Smooth muscle cell (in vitro differentiated cells): ENCODE measurements around the gene MLLT10. TPM values are rescaled to one million over a fixed set of nuclear protein-coding genes. Genes with fewer than 3 reads are reported as not detected.

Experiments used
- DNase-seq: peaks from one replicate; lab custom pipeline; 2025; ENCODE audit not compliant: unreplicated experiment; lab: John Stamatoyannopoulos, UW
- H2AFZ ChIP-seq: fragments of 200-600 bp; sonication (generic); 2 replicates; pipeline ENCODE4 v1.6.0; 2016; ENCODE audit warnings: antibody characterized with exemption, low read depth, mild to moderate bottlenecking
- H3F3A ChIP-seq: fragments of 200-600 bp; sonication (generic); 2 replicates; pipeline ENCODE4 v1.6.0; 2017; ENCODE audit warnings: antibody characterized with exemption, low read depth
- H3K27ac ChIP-seq: fragments of 200-600 bp; sonication (generic); 2 replicates; pipeline ENCODE4 v1.5.1; 2016; ENCODE audit warnings: low read depth, mild to moderate bottlenecking
- H3K27me3 ChIP-seq: fragments of 200-600 bp; sonication (generic); 2 replicates; pipeline ENCODE4 v1.6.1; 2016; ENCODE audit warnings: low read depth, mild to moderate bottlenecking
- H3K36me3 ChIP-seq: fragments of 200-600 bp; sonication (generic); 2 replicates; pipeline ENCODE4 v1.5.1; 2016; ENCODE audit warnings: low read depth
- H3K4me1 ChIP-seq: fragments of 200-600 bp; sonication (generic); 2 replicates; pipeline ENCODE4 v1.5.1; 2016; ENCODE audit warnings: low read depth
- H3K4me2 ChIP-seq: fragments of 200-600 bp; sonication (generic); 2 replicates; pipeline ENCODE4 v1.6.0; 2016; ENCODE audit warnings: mild to moderate bottlenecking
- H3K4me3 ChIP-seq: fragments of 200-600 bp; sonication (generic); 2 replicates; pipeline ENCODE4 v1.5.1; 2016; ENCODE audit warnings: mild to moderate bottlenecking
- H3K79me2 ChIP-seq: fragments of 200-600 bp; sonication (generic); 2 replicates; pipeline ENCODE4 v1.6.0; 2016; ENCODE audit warnings: low read depth, mild to moderate bottlenecking
- H3K9ac ChIP-seq: fragments of 200-600 bp; sonication (generic); 2 replicates; pipeline ENCODE4 v1.6.0; 2016; ENCODE audit warnings: low read depth
- H3K9me3 ChIP-seq: fragments of 200-600 bp; sonication (generic); replicated peaks from 2 replicates; pipeline ENCODE4 v1.5.1; 2016; ENCODE audit warnings: low read depth
- H4K20me1 ChIP-seq: fragments of 200-600 bp; sonication (generic); 2 replicates; pipeline ENCODE4 v1.6.0; 2016; ENCODE audit warnings: low read depth
- WGBS: methylation state at CpG from one replicate; pipeline ENCODE4 v1.1.7; 2016; ENCODE audit warnings: low lambda C conversion rate; 5-methylcytosine and 5-hydroxymethylcytosine counted together
- polyA plus RNA-seq: library from polyadenylated mRNA; unstranded; fragments of >200 nt; fragmentation: Nextera tagmentation; extraction: Ambion mirVana; gene quantifications from 2 replicates; pipeline ENCODE4 v1.2.1, GENCODE V29; 2016
- total RNA-seq: library from RNA; depleted of rRNA; stranded (reverse); fragments of >200 nt; gene quantifications from 2 replicates; pipeline ENCODE4 v1.2.3, GENCODE V29; 2014
- TF ChIP-seq, protein P1 (sequence below): fragments of 200-600 bp; sonication (generic); IDR thresholded peaks from 2 replicates; pipeline ENCODE4 v1.5.1; 2017; ENCODE audit warnings: borderline replicate concordance, mild to moderate bottlenecking, antibody characterized with exemption; ENCODE audit not compliant: insufficient read depth, poor library complexity, severe bottlenecking

The MLLT10 gene
- total and polyA plus RNA-seq, 2 experiments from 2014 or later: 6.8 to 43.6 TPM

DNA sequence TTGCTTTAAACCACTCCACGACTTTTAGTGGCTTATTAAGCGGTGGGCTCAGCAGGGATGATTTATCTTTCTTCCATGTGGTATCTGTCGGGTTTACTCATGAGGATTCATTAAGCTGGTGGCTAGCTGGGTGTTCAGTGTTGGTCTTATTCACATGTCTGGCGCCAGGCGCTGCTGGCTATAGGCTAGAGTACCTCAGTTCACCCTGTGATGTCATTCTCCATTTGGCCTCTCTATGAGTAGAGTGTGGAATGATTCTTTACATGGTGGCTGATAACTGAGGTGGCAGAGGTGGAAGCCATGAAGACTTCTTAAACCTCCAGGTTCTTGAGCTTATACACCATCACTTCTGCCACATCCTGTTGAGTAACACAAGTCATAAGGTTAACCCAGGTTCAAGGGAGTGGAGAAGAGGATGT is 115.4 kb downstream of the MLLT10 start:
- Histone ChIP-seq H3K4me2 (no peak overlapping the region), H3K27ac (no peak overlapping the region), H3K27me3 (no peaks in the 10 kb centered on the region), H4K20me1 (peaks cover 77% of the 10 kb centered on the region), H3K79me2 (peaks cover 55% of the 10 kb centered on the region), H3K4me3 (no peak overlapping the region), H3K36me3 (no peaks in the 10 kb centered on the region), H2AFZ (no peak overlapping the region), H3K9me3 (no peaks in the 10 kb centered on the region), H3F3A (no peaks in the 10 kb centered on the region), H3K4me1 (no peaks in the 10 kb centered on the region), H3K9ac (no peak overlapping the region)
- TF ChIP-seq, protein P1, sequence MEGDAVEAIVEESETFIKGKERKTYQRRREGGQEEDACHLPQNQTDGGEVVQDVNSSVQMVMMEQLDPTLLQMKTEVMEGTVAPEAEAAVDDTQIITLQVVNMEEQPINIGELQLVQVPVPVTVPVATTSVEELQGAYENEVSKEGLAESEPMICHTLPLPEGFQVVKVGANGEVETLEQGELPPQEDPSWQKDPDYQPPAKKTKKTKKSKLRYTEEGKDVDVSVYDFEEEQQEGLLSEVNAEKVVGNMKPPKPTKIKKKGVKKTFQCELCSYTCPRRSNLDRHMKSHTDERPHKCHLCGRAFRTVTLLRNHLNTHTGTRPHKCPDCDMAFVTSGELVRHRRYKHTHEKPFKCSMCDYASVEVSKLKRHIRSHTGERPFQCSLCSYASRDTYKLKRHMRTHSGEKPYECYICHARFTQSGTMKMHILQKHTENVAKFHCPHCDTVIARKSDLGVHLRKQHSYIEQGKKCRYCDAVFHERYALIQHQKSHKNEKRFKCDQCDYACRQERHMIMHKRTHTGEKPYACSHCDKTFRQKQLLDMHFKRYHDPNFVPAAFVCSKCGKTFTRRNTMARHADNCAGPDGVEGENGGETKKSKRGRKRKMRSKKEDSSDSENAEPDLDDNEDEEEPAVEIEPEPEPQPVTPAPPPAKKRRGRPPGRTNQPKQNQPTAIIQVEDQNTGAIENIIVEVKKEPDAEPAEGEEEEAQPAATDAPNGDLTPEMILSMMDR: no peak
- DNase-seq: no peak
- 72% methylated on average over 5 of the region's 5 CpGs for WGBS

DNA sequence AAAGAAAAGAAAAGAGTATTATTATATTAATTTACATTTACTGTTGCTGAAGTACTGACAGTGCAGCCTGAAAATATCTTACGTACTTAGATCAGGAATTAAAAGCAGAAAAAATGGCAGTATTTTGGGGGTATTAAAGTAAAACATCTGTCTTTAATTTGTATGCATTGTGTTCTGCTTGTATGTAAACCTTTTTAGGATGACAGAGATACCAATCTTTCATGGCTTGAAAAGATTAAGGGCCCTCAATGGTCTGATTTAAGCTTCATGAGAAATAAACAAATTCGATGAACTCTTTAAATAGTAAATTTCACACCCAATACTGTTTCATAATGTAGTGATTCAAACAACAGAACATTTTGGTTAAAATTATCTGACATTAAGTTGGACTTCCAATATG is 116.3 kb downstream of the MLLT10 start:
- Histone ChIP-seq H4K20me1 (peaks cover 76% of the 10 kb centered on the region), H3K4me2 (no peak overlapping the region), H3K27ac (no peak overlapping the region), H3K27me3 (no peaks in the 10 kb centered on the region), H3K4me1 (no peaks in the 10 kb centered on the region), H3K9me3 (no peaks in the 10 kb centered on the region), H3K36me3 (no peaks in the 10 kb centered on the region), H3K4me3 (no peak overlapping the region), H3K79me2 (peaks cover 58% of the 10 kb centered on the region), H3F3A (no peaks in the 10 kb centered on the region), H2AFZ (no peak overlapping the region), H3K9ac (no peak overlapping the region)
- 95% methylated on average over 2 of the region's 2 CpGs for WGBS
- no peak for DNase-seq
- TF ChIP-seq, protein P1: no peak

DNA sequence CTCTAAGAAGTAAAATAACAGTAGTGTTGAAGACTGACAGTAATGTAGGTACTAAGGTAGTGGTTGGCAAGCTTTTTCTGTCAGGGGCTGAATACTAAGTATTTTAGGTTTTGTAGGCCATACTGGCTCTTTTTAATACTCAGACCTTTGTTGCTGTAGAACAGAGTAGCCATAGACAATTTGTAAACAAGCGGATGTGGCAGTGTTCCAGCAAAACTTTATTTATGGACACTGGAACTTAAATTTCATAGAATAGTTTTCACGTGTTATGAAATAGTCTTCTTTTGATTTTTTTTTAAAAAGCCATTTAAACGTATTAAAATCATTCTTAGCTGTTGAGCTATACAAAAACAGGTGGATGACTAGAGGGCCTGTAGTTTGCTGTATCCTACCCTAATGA is 121.2 kb downstream of the MLLT10 start:
- Histone ChIP-seq H3K9me3 (no peaks in the 10 kb centered on the region), H4K20me1 (peaks cover 68% of the 10 kb centered on the region), H3K36me3 (no peaks in the 10 kb centered on the region), H2AFZ (no peak overlapping the region), H3K79me2 (peaks cover 57% of the 10 kb centered on the region), H3K27me3 (no peaks in the 10 kb centered on the region), H3K4me3 (no peak overlapping the region), H3K9ac (no peak overlapping the region), H3F3A (no peaks in the 10 kb centered on the region), H3K4me1 (no peaks in the 10 kb centered on the region), H3K27ac (no peak overlapping the region), H3K4me2 (no peak overlapping the region)
- no peak for DNase-seq
- 98% methylated on average over 3 of the region's 3 CpGs for whole genome bisulfite sequencing
- TF ChIP-seq, protein P1: no peak

DNA sequence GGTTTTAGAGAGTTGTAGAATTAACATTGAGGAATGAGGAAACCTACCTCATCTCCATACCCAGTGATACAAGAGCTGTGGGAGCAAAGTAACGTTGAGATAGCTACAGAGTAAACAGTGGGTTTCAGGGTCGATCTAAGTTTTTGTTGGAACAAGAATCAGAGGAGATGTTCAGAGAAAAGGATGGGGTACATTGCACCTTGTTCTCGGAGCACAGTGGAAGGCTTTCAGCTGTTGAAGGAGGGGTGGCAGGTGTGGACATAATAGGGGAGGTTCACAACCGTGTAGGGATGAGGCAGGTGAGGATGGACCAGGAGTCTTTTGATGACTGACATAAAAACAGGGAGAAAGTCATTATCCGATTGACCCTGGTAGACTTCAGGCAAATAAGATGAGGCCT is 121.7 kb downstream of the MLLT10 start:
- TF ChIP-seq, protein P1: no peak
- no peaks in the 10 kb centered on the region for H3K27me3 ChIP-seq
- H3K4me3 ChIP-seq: no peak overlapping the region
- DNase-seq: no peak
- H3K27ac ChIP-seq: no peak overlapping the region
- H3K36me3 ChIP-seq: no peaks in the 10 kb centered on the region
- no peak overlapping the region for H2AFZ ChIP-seq
- peaks cover 53% of the 10 kb centered on the region for H3K79me2 ChIP-seq
- no peaks in the 10 kb centered on the region for H3F3A ChIP-seq
- H3K9ac ChIP-seq: no peak overlapping the region
- H3K4me1 ChIP-seq: no peaks in the 10 kb centered on the region
- H3K9me3 ChIP-seq: no peaks in the 10 kb centered on the region
- H3K4me2 ChIP-seq: no peak overlapping the region
- H4K20me1 ChIP-seq: peaks cover 66% of the 10 kb centered on the region
- WGBS: 97% methylated on average over 5 of the region's 5 CpGs
